ENCODE results near the gene COG5.

The COG5 gene

DNA sequence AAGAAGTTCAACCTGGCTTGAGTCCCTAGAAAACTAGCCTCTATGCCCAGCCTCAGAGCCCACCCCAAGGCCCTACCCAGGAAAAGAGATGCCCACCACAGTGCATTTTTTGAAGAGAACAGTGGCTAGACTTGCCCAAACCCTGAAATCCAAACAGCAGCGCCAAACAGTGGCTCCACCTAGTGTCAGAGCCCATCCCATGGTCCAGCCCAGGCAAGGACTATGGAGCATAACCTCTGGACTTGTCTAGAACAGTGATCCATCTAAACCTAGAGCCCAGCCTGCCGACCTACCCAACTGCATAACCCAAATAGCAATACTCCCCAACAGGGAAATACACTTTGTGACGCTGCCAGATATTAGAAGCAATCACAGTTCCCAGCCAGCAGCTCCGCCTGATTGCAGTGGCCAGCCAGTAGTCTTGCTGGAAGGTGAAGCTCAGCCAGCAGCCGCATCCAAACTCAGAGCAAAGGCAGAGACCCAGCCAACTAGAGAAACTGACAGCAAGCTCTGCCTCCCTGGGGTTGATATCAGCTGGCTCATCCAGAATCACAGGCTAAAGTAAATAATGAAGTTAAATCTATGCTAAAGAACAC lies 350.4 kb downstream of the COG5 start:
- TF ChIP-seq, protein P1, sequence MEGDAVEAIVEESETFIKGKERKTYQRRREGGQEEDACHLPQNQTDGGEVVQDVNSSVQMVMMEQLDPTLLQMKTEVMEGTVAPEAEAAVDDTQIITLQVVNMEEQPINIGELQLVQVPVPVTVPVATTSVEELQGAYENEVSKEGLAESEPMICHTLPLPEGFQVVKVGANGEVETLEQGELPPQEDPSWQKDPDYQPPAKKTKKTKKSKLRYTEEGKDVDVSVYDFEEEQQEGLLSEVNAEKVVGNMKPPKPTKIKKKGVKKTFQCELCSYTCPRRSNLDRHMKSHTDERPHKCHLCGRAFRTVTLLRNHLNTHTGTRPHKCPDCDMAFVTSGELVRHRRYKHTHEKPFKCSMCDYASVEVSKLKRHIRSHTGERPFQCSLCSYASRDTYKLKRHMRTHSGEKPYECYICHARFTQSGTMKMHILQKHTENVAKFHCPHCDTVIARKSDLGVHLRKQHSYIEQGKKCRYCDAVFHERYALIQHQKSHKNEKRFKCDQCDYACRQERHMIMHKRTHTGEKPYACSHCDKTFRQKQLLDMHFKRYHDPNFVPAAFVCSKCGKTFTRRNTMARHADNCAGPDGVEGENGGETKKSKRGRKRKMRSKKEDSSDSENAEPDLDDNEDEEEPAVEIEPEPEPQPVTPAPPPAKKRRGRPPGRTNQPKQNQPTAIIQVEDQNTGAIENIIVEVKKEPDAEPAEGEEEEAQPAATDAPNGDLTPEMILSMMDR (IDR thresholded peaks at IDR 0.05) = no peak

DNA sequence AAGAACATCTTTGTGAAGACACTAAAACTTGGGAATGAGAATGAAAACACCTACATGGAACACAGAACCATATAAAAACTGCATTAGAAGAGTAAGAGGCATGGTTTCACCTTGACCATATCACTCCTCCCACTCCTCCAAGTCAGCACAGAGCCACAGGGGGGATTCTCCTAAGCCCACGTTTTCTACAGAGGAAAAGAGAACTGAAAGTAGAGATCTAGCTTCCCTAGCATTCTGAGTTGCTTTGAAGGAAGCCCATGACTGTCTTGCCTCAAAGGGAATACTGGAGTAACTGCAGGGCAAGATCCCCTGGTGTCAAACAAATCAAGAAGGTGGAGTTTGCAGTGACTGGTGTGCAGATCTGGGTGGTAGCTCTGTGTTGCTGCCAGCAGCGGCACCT lies 351.0 kb downstream of the COG5 start:
- TF ChIP-seq, protein P1 (IDR thresholded peaks at IDR 0.05) = no peak

DNA sequence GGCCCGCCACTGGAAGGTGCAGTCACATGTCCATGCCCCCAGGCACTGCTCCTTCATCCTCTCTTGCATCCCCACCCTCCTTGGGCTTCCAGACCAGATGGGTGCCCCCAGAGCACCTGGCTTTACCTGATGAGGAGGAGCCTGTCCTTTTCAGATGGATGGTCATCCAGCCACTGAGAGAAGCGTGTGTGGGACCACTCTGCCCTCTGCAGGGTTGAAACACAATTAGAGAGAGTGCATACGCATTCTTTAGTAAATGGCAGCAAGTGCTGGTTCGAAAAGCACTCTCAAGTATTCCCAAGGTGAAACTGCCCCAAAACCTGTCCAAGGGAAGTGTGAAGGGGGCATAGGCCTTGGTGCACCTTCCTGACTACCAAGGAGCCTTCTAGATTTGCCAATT lies 353.3 kb downstream of the COG5 start:
- TF ChIP-seq, protein P1 (IDR thresholded peaks at IDR 0.05) = no peak

DNA sequence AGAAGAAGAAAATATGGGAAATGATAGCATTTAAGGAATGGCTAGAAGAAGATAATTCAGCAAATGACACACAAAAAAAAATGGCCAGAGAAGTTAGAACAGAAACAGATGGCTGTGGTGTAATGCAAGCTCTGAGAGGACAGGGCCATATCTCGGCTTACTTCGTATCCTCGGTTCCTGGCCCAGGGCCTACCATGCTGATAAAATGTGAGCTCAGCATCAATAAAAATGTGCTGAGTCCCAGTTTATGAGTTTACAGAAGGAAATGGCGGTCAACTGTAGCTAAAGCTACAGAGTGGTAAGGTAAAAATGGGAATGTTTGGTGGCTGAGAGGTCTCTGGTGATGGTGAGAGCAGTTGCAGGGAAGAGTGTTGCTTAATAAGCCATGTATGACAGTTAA lies 354.2 kb downstream of the COG5 start:
- TF ChIP-seq, protein P1 (IDR thresholded peaks at IDR 0.05) = no peak

DNA sequence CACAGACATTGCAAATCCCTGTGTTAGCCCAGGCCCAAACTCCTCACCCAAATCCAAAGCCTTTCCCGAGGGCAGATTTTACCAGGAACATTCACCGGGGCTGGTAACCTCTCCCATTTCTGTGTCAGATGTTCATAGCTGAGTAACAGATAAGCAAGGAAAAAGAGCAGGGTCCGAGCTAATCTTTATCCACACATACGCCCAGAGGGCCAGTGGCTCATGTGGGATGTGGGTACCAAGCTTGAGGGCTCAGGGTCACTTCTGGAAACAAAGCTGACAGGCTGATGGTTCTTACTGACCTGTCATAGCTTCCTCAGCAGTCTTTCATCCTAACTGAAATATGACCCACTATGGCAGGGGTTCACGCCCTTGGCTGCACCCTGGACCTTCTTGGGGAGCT lies 355.2 kb downstream of the COG5 start:
- TF ChIP-seq, protein P1 (IDR thresholded peaks at IDR 0.05) = no peak

DNA sequence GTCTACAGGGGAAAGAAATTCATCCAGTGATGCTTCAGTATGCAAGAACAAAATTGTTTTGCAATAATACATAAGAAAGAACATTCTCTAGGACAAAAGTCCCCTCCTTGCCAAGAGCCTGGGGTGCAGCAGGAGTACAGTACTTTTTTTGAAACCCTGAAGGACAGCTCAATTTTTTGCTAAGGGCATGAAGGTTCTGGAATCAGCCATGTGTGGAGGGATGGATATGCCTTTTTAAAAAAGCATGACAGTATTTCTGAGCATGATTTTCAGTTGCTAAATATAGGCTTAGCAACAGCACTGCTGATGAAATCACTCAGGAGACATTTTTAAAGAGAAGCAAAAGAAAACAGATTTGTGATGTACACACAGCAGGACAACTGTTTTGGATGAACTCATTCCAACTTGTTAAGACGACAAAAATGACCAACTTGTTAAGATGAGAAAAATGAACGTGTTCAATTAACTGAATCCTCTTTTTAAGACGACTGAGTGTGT lies 355.6 kb downstream of the COG5 start:
- TF ChIP-seq, protein P1 (IDR thresholded peaks at IDR 0.05) = no peak

DNA sequence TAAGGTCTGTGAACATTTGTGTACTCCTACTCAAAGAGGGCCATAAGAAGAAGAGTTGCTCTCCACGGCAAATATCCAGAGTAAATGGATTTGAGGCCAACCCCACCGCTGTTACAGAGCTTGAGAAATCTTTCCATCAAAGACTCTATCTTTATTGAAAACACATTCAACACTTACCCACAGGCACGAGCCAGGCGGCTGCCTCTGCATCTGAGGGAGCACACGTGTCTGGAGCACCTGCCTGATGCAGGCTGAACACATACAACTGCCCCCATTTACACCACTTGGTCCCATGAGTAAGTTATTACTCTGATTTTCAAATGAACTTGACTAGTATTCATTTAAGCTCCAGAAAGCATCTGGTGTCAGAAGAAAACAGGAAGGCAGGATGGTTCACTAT lies 356.3 kb downstream of the COG5 start:
- TF ChIP-seq, protein P1 (IDR thresholded peaks at IDR 0.05) = no peak

DNA sequence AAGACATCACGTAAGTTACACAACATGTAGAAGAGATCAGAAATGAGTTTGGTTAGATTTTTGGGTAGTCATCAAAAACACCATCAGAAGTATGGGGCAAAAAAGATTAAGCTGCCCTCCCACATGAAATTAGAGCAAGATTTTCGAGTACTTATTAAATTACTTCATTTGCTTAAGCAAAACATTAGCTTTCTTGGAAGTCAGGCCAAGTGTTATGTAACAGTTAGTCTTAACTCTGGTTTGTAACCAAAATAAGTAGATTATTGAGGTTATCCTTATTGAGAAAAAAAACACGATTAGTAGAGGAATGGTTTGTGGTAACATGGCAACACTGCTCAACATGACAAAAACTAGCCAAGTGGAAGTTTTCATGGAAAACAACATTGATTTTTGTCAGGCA lies 357.0 kb downstream of the COG5 start:
- TF ChIP-seq, protein P1 (IDR thresholded peaks at IDR 0.05) = no peak
